Neural progenitor cell (in vitro differentiated cells): ENCODE results near the gene ULK3.

Source experiments
- CTCF ChIP-seq: fragments of 200-600 bp; sonication (generic); IDR thresholded peaks from 2 replicates; pipeline ENCODE4 v1.5.1; 2017; ENCODE audit warnings: antibody characterized with exemption, mild to moderate bottlenecking
- EZH2 ChIP-seq: fragments of 200-600 bp; sonication (generic); IDR thresholded peaks from 2 replicates; pipeline ENCODE4 v1.6.1; 2017; ENCODE audit warnings: antibody characterized with exemption, mild to moderate bottlenecking, moderate library complexity
- EZH2phosphoT487 ChIP-seq: fragments of 200-600 bp; sonication (generic); IDR thresholded peaks from 2 replicates; pipeline ENCODE4 v1.6.1; 2017; ENCODE audit warnings: antibody characterized with exemption

DNA sequence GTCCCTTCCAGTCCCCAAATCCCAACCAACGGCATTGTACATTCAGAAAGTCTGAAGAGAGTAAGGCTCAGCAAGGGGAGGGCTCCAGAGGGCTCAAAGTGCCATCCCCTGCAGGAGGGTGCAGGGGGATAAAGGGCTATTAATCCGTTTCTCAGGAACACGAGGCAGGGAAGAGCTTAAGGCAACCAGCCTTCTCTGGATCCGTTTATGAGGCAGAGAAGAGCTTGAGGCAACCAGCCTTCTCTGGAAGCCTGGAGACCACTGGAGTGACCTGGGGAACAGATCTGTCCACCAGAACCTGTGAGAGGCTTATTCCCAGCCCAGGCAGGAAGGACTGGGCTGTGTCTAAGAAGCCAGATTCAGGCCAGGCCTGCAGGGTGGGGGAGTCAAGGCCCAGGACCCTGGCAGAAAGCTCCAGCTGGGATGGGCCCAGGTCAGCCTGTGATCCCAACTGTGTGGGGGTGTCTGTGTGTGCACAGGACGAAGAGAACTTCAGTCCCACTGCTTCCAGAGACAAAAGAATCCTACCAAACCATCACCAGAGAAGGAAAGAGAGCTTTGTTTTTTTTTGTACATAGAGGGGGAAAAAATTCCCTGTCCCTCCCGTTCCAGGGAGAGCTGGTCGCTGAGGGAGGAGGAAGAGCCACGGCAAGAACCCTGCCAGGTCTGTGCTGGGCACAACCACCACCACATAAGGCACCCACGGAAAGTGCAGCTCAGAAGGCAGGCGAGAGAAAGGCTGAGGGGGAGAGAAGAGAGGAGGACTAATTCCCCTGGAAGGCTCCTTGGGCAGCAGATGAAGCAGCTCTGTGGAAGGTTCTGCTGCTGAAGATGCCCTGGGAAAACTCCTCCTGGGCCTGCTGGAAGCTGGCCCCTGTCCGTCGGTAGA lies 1.6 kb upstream of the ULK3 start:
- TF ChIP-seq EZH2 = no peak
- no peak for TF ChIP-seq CTCF
- TF ChIP-seq EZH2phosphoT487 = no peak
